IMR-90 (cell line): ENCODE data around the gene PSMD6. TPM values are rescaled to one million over a fixed set of nuclear protein-coding genes. Genes with fewer than 3 reads are reported as not detected.

Experiments
- ATAC-seq: fragments of 200-7000 bp; cut with Tn5 transposase; 2 replicates; pipeline ENCODE4 v1.9.1; 2020; ENCODE audit warnings: low read depth, mild to moderate bottlenecking, moderate library complexity
- BruUV-seq: library from RNA; stranded (reverse); fragments of 400-500 nt; replicated peaks from 2 replicates; lab custom pipeline; 2021; lab: Mats Ljungman, UMichigan
- CTCF ChIA-PET: fragments of 300-600 bp; formaldehyde crosslinking; extraction: SDS; loops from one replicate; lab custom pipeline; 2021; ENCODE audit warnings: antibody characterized with exemption; lab: Yijun Ruan, JAX
- POLR2A ChIA-PET: fragments of 300-600 bp; sonication (Branson Sonifier 250); formaldehyde crosslinking; loops from one replicate; lab custom pipeline; 2022; ENCODE audit warnings: antibody characterized with exemption; ENCODE audit not compliant: unreplicated experiment; lab: Charles Lee
- DNase-seq: peaks from one replicate; pipeline ENCODE4 v3.0.0; 2013
- H2AFZ ChIP-seq: replicated peaks from 2 replicates; pipeline ENCODE3; 2013; ENCODE audit warnings: low read length, mild to moderate bottlenecking; ENCODE audit not compliant: poor library complexity
- H2AK5ac ChIP-seq: 2 replicates; pipeline ENCODE4 v1.6.1; 2013; ENCODE audit warnings: low read depth, low read length, inconsistent platforms
- H2AK9ac ChIP-seq: replicated peaks from 2 replicates; pipeline ENCODE3; 2013; ENCODE audit warnings: mild to moderate bottlenecking, low read depth, low read length, moderate library complexity; ENCODE audit not compliant: poor library complexity
- H2BK120ac ChIP-seq: 2 replicates; pipeline ENCODE4 v1.6.1; 2013; ENCODE audit warnings: low read depth, low read length, inconsistent platforms
- H2BK15ac ChIP-seq: 3 replicates; pipeline ENCODE4 v1.6.1; 2013; ENCODE audit warnings: low read depth, low read length, inconsistent platforms
- H2BK20ac ChIP-seq: 2 replicates; pipeline ENCODE4 v1.6.1; 2013; ENCODE audit warnings: low read depth, mild to moderate bottlenecking, inconsistent platforms, low read length, moderate library complexity
- H2BK5ac ChIP-seq: 2 replicates; pipeline ENCODE4 v1.6.1; 2013; ENCODE audit warnings: mild to moderate bottlenecking, low read depth, low read length, inconsistent platforms; ENCODE audit not compliant: poor library complexity, severe bottlenecking
- H3K14ac ChIP-seq: replicated peaks from 2 replicates; pipeline ENCODE4 v1.6.1; 2013; ENCODE audit warnings: low read depth, low read length, inconsistent platforms
- H3K18ac ChIP-seq: 2 replicates; pipeline ENCODE4 v1.6.1; 2013; ENCODE audit warnings: low read depth, low read length, control low read depth
- H3K23ac ChIP-seq: 2 replicates; pipeline ENCODE4 v1.6.1; 2013; ENCODE audit warnings: low read depth, low read length, inconsistent platforms
- H3K27ac ChIP-seq: 2 replicates; pipeline ENCODE4 v1.5.1; 2013; ENCODE audit warnings: mild to moderate bottlenecking, control low read depth, low read length; ENCODE audit not compliant: insufficient read depth
- H3K27me3 ChIP-seq: 2 replicates; pipeline ENCODE4 v1.6.1; 2013; ENCODE audit warnings: low read length; ENCODE audit not compliant: control insufficient read depth, insufficient read depth
- H3K36me3 ChIP-seq: 2 replicates; pipeline ENCODE4 v1.6.1; 2013; ENCODE audit warnings: low read length, mixed read lengths; ENCODE audit not compliant: control insufficient read depth, insufficient read depth
- H3K4ac ChIP-seq: 2 replicates; pipeline ENCODE4 v1.6.1; 2013; ENCODE audit warnings: low read depth, low read length, inconsistent platforms
- H3K4me1 ChIP-seq: 2 replicates; pipeline ENCODE4 v1.6.1; 2013; ENCODE audit warnings: low read length, mixed read lengths; ENCODE audit not compliant: control insufficient read depth, insufficient read depth
- H3K4me2 ChIP-seq: 2 replicates; pipeline ENCODE4 v1.6.1; 2013; ENCODE audit warnings: low read depth, mild to moderate bottlenecking, control low read depth, low read length, moderate library complexity
- H3K4me3 ChIP-seq: 2 replicates; pipeline ENCODE4 v1.5.1; 2013; ENCODE audit warnings: low read depth, mild to moderate bottlenecking, control low read depth, low read length, moderate library complexity; ENCODE audit not compliant: insufficient read depth
- H3K56ac ChIP-seq: 2 replicates; pipeline ENCODE4 v1.6.1; 2013; ENCODE audit warnings: low read length, inconsistent platforms; ENCODE audit not compliant: insufficient read depth; ENCODE audit errors: extremely low read depth
- H3K79me1 ChIP-seq, 2 experiments: 2 replicates each; pipeline ENCODE4 v1.6.1; 2013; ENCODE audit warnings: low read length in 2 of 2, inconsistent platforms in 1 of 2, low read depth in 1 of 2
- H3K9ac ChIP-seq: 2 replicates; pipeline ENCODE4 v1.6.1; 2013; ENCODE audit warnings: low read depth, low read length, control low read depth
- H3K9me1 ChIP-seq: 2 replicates; pipeline ENCODE4 v1.6.1; 2013; ENCODE audit warnings: low read length, inconsistent platforms; ENCODE audit not compliant: insufficient read depth
- H3K9me3 ChIP-seq: 2 replicates; pipeline ENCODE4 v1.6.1; 2013; ENCODE audit warnings: low read length; ENCODE audit not compliant: control insufficient read depth, insufficient read depth
- H4K20me1 ChIP-seq: 2 replicates; pipeline ENCODE4 v1.6.1; 2013; ENCODE audit warnings: low read length, inconsistent platforms; ENCODE audit not compliant: insufficient read depth
- H4K5ac ChIP-seq: 2 replicates; pipeline ENCODE4 v1.6.1; 2013; ENCODE audit warnings: mild to moderate bottlenecking, low read depth, low read length, control low read depth
- H4K8ac ChIP-seq, 2 experiments: 2 replicates each; pipeline ENCODE4 v1.6.1; 2013; ENCODE audit warnings: low read depth in 2 of 2, low read length in 2 of 2, control low read depth in 1 of 2, inconsistent platforms in 1 of 2
- H4K91ac ChIP-seq: 2 replicates; pipeline ENCODE4 v1.6.1; 2013; ENCODE audit warnings: low read depth, low read length, inconsistent platforms; ENCODE audit not compliant: insufficient read depth
- BHLHE40 ChIP-seq: fragments of 150-350 bp; IDR thresholded peaks from 2 replicates; pipeline ENCODE4 v1.6.1; 2016; ENCODE audit warnings: mild to moderate bottlenecking, low read depth, low read length
- CHD1 ChIP-seq: IDR thresholded peaks from 2 replicates; pipeline ENCODE4 v1.6.1; 2012; ENCODE audit warnings: low read depth, low read length, improper control_type of control experiment
- MXI1 ChIP-seq: IDR thresholded peaks from 2 replicates; pipeline ENCODE4 v1.6.1; 2012; ENCODE audit warnings: low read depth, mild to moderate bottlenecking, low read length, moderate library complexity, borderline replicate concordance
- WGBS, 2 experiments: methylation state at CpG; one replicate each; pipeline versions ENCODE4 v1.1.5 to v1.1.7; 2013; ENCODE audit warnings: missing lambda C conversion rate in 2 of 2; ENCODE audit not compliant: insufficient read length in 1 of 2; ENCODE audit errors: extremely low coverage in 2 of 2; 5-methylcytosine and 5-hydroxymethylcytosine counted together
- dilution Hi-C: fragments of 300-500 bp; cut with HindIII; formaldehyde crosslinking; loops from one replicate; pipeline ENCODE4 v1.14.3; 2018; ENCODE audit warnings: low sequenced_read_pairs; ENCODE audit not compliant: unreplicated experiment
- in situ Hi-C: fragments of 300-500 bp; cut with MboI; formaldehyde crosslinking; loops from 3 replicates; pipeline ENCODE4 v1.14.3; 2019; ENCODE audit warnings: low sequenced_read_pairs, inconsistent platforms, mixed read lengths
- intact Hi-C: fragments of 100-400 bp; cut with micrococcal nuclease; formaldehyde crosslinking; loops from 2 replicates; pipeline ENCODE4 v1.10.0; 2022
- polyA plus RNA-seq, 3 experiments: library from polyadenylated mRNA; depleted of rRNA; stranded (reverse); fragments of >200 nt; gene quantifications; 2 replicates each; pipeline ENCODE4 v1.2.3, GENCODE V29; 2012; ENCODE audit warnings: low replicate concordance in 1 of 3
- total RNA-seq: library from RNA; depleted of rRNA; stranded (reverse); fragments of >200 nt; gene quantifications from 2 replicates; pipeline ENCODE4 v1.2.3, GENCODE V29; 2012
- TF ChIP-seq, protein P1 (sequence below): fragments of 150-350 bp; IDR thresholded peaks from 2 replicates; pipeline ENCODE4 v1.6.1; 2017; ENCODE audit warnings: mild to moderate bottlenecking, antibody characterized with exemption, low read length, low read depth

PSMD6 gene
- total and polyA plus RNA-seq, 2 of the 4 experiments (the other 2 are of a cell fraction), result 86.6 to 91.8 TPM

DNA sequence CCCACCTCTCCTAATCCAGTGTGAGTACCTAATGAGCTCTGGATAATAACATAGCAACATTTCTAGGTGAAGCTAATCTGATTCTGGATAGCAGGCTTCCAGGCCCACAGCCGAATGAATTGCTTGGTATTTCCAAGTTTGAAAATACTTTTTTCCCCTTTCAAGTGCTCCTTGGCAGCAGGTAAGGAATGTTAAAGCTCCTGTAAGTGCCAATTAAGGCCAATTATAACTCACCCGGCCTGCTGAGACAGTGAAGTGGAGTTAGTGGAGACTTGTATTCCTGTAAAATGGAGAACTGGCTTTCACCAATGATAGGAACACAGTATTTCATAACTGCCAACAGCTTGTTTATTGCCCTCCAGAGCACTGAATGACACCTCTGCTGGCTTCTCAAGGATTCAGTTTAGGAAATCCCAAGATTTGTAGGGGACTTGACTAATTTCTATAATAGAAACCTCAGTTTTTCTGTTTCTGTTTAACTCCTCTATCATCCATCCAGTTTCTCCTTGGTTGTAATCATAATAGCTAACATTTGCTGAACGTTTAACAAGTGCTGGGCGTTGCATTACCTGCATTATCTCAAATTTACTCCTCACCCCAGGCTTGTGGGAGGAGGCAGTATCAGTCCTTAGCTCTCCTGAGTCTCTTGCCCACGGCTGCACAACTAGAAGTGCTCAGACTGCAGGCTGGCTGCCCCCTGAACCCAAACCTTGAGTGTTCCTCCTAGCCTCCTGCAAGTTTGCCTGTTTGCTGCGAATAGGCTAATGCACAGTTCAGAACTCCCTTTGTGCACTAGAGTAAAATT, 58.4 kb downstream of the PSMD6 start:
- H3K9me1 ChIP-seq, result peaks cover 10% of the 10 kb centered on the region; the same call in 1 of the 2 replicates
- ATAC-seq, result no peak
- no peak for TF ChIP-seq CHD1
- no peak for TF ChIP-seq MXI1
- no peak for TF ChIP-seq BHLHE40
- TF ChIP-seq, protein P1, sequence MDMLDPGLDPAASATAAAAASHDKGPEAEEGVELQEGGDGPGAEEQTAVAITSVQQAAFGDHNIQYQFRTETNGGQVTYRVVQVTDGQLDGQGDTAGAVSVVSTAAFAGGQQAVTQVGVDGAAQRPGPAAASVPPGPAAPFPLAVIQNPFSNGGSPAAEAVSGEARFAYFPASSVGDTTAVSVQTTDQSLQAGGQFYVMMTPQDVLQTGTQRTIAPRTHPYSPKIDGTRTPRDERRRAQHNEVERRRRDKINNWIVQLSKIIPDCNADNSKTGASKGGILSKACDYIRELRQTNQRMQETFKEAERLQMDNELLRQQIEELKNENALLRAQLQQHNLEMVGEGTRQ, result no peak
- no peaks in the 10 kb centered on the region for H3K27me3 ChIP-seq
- dilution Hi-C loops (no loop called here), in situ Hi-C loops (no loop called here), intact Hi-C loops (loop anchor here (5.0 kb wide), 1 partner anchor 53 kb away; the partner anchor contains the start of gene SCAANT1)
- no peak overlapping the region for H3K4me2 ChIP-seq
- no peak overlapping the region for H3K14ac ChIP-seq
- no peak overlapping the region for H4K5ac ChIP-seq
- H4K91ac ChIP-seq, result no peak overlapping the region
- POLR2A ChIA-PET, result no interaction called here
- H3K18ac ChIP-seq, result no peak overlapping the region
- H3K56ac ChIP-seq, result no peak overlapping the region
- H2AFZ ChIP-seq, result no peak overlapping the region
- H3K4me3 ChIP-seq, result no peak overlapping the region
- no peaks in the 10 kb centered on the region for H3K36me3 ChIP-seq
- CTCF ChIA-PET, result interaction anchor here (0.6 to 0.7 kb wide), 2 partner anchors 10 to 17 kb away, joined by 3 read pairs; no protein-coding TSS in a partner anchor
- peaks cover 30% of the 10 kb centered on the region for H4K20me1 ChIP-seq
- no peak overlapping the region for H2AK5ac ChIP-seq
- peaks cover 15% of the 10 kb centered on the region for H3K4me1 ChIP-seq
- no peak overlapping the region for H2BK15ac ChIP-seq
- DNase-seq, result no peak
- H2BK120ac ChIP-seq, result no peak overlapping the region
- H3K79me1 ChIP-seq, result peaks cover 36 to 58% of the 10 kb centered on the region in 2 experiments
- no peak overlapping the region for H3K4ac ChIP-seq
- H2BK5ac ChIP-seq, result no peak overlapping the region
- no peak overlapping the region; a peak in 1 of 4 replicates for H4K8ac ChIP-seq
- H3K9me3 ChIP-seq, result no peaks in the 10 kb centered on the region
- no peak overlapping the region for H2BK20ac ChIP-seq
- H2AK9ac ChIP-seq, result no peak overlapping the region
- 100% methylated on average over 1 of the region's 6 CpGs; no CpG with 5 or more reads in 1 of the 2 experiments for WGBS, 2 experiments
- no TSS peak for BruUV-seq
- H3K9ac ChIP-seq, result no peak overlapping the region
- H3K23ac ChIP-seq, result no peak overlapping the region
- no peak overlapping the region for H3K27ac ChIP-seq
